GM18861 (cell line): ENCODE data around the gene KRT74.
"Not testable (repeated sequence)": the region's sequence is repeated elsewhere in the genome, so short reads cannot be mapped to it uniquely, and the experiment has no call there.

Experiments used
- ATAC-seq: cut with Tn5 transposase; IDR thresholded peaks from one replicate; pipeline ENCODE4 v1.9.1; 2021; ENCODE audit not compliant: unreplicated experiment

KRT74 gene

DNA sequence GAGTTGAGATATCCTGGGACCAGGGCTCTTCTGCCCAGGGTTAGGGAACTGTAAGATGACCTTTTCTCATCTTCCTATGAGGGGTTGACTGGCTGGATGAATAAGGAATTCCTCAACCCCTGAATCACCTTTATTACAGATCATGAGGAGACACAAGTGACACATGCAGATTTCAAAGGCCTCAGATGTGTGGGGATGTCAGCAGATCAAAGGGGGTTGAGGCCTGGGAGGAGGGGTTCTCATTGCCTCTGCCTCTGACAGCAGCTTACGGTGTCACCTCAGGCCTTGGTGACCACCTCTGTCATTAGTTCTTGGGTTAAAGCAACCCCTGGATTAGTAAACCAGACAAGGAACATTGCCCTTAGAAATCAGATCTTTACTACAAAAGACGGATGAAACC, 29.7 kb upstream of the KRT74 start:
- ATAC-seq = no peak

DNA sequence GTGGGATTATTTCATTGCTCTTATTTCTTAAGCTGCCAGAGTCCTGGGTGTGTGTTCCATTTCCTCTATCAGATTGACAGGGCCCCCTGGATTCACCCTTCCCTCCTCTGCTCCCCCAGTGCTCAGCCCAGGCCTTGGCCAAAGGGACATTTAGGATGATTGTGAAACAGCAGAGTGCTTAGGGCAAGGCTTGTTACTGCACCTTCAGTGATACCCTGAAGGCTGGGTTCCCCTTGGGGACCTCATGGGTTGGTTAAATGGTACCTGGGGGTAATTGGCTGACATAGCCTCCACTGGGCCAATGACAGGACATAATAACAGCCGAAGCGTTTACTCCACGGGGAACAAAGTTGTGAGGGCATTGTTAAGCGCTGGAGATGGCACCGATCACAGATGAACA, 28.9 kb upstream of the KRT74 start:
- no peak for ATAC-seq

DNA sequence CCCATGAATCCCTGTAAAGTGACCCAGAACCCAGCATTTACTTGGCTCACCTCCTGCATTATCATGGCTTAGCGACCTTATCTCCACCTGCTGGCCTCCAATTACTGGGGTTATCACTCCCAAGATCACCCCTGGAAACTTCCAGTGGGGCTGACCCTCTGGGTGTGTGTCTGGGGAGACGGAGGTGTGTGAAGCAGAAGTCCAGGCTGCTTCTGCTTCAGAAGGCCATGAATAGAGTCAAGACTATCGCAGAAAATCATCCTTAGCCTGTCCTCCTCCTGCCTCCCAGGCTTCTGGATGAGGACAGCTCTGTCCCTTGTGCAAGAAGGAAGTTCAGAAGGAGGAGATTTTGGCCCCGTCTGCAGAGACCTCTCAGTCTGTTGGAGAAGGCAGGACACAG, 28.0 kb upstream of the KRT74 start:
- no peak for ATAC-seq

DNA sequence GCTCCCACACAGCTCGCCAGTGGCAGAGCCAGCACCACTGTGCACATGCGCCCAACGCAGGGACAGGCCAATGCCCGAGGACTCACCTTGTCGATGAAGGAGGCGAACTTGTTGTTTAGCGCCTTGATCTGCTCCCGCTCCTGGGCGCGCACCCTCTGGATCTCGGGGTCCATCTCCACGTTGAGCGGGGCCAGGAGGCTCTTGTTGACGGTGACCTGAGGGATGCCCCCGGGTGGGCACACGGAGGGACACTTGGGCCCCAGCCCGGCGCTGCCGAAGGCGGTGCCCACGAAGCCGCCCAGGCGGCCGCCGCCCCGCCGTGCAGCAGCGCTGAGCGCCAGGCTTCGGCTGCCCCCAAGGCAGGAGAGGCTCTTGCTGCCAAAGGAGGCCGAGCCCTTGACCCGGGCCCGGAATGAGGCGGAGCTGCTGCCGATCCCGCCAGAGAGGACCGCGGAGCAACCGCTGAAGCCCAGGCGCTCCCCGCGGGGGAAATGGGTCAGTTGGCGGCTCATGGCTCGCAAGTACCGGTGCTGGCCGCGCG, 27.4 kb upstream of the KRT74 start, which contains the start of gene KRT72:
Gene KRT72, minus strand, starts transcription at position 523 of the 541 bp plus-strand sequence. Its CDS starts 11 bp downstream, at position 512.
- ATAC-seq = no peak

DNA sequence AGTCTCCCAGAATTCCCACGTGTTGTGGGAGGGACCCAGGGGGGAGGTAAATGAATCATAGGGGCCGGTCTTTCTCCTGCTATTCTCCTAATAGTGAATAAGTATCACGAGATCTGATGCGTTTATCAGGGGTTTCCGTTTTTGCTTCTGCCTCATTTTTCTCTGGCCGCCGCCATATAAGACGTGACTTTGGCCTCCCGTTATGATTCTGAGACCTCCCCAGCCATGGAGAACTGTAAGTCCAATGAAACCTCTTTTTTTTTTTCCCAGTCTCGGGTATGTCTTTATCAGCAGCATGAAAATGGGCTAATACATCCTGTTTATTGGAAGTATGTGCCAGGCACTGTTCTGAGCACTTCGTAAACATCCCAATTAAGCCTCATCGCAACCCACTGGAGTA, 26.8 kb upstream of the KRT74 start:
- no peak for ATAC-seq

DNA sequence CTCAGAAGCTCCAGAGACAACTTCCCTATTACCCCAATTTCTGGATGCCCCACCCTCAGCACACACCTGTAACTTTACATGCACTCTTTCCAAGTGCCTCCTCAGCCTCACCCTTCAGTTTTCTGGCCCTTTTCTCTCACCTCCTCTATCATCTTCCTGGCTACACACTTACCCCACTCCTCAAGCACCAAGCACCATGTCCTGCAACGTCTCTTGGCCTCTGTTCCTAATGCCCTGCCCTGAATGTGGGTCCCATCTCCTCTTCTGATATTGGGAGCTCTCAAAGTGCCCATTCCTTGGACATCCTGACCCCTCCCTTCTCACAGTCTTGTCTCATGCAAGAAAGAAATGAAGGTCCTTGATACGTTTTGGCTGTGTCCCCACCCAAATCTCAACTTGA, 26.4 kb upstream of the KRT74 start:
- no peak for ATAC-seq

DNA sequence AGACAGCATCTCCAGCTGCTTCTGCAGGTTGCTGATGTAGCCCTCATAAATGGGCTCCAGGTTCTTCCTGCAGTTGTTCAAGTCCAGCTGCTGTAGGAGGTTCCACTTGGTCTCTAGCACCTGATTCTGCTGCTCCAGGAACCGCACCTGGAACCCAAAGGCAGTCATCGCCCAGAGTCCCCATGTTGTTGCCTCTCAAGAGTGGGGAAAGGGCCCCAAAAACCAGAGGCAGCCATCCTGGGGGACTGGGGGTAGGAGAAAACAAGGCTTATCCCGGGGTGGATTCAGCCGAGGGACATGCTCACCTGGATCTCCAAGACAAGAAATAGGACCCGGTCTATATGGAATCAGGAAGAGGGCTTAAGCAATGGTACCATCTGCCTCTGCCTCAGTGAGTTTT, 25.3 kb upstream of the KRT74 start:
- no peak for ATAC-seq

DNA sequence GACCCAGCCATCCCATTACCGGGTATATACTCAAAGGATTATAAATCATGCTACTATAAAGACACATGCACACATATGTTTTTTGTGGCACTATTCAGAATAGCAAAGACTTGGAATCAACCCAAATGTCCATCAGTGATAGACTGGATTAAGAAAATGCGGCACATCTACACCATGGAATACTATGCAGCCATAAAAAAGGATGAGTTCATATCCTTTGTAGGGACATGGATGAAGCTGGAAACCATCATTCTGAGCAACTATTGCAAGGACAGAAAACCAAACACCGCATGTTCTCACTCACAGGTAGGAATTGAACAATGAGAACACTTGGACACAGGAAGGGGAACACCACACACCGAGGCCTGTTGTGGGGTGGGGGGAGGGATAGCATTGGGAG, 20.6 kb upstream of the KRT74 start:
- not testable (repeated sequence) for ATAC-seq

DNA sequence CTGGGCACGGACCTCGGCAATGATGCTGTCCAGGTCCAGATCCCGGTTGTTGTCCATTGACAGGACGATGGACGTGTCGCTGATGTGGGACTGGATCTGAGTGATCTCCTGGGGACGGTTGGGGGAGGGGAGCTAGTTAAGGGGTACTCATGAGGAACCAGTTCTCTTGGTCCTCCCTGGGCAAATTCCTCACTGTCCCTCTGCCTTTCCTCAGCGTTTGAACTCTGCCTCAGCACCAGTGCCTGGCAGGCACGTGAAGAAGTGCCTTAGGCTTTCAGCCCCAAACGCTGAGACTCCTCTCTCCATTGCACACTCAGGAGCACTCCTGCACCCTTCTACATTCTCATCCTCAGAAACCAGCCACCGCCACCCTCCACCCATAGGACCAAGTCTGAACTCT, 17.9 kb upstream of the KRT74 start:
- no peak for ATAC-seq

DNA sequence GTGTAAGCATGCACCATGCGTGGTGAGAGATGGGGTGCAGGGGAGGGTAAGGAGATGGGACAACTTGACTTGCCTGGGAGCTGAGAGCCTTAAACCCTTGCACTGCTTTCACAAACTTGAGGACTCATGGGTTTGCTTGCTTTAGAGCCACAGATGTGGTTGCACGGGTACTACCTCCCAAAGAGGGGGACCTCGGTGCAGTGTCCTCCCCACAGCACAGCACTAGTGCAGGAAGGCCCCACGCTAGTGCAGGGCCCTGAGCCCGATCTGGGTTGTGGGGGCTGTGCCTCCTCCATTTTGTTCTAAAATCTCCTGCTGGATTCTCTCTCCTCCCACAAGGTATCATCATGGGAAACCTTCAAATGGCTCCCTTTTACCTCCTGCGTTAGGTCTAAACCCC, 16.4 kb upstream of the KRT74 start:
- no peak for ATAC-seq

DNA sequence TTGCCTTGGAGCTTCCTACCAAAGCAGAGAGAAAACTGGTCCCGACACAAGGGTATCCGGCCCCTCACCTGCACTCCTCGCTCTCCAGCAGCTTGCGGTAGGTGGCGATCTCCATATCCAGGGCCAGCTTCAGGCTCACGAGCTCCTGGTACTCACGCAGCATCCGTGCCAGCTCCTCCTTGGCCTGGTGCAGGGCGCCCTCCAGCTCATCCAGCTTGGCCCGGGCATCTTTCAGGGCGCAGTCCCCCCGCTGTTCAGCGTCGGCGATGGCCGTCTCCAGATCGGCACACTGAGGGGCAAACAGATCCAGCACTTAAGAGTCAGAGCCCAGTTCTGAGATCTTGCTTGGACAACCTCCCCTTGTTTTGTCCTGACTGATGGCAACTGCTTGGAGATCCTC, 13.9 kb upstream of the KRT74 start:
- no peak for ATAC-seq

DNA sequence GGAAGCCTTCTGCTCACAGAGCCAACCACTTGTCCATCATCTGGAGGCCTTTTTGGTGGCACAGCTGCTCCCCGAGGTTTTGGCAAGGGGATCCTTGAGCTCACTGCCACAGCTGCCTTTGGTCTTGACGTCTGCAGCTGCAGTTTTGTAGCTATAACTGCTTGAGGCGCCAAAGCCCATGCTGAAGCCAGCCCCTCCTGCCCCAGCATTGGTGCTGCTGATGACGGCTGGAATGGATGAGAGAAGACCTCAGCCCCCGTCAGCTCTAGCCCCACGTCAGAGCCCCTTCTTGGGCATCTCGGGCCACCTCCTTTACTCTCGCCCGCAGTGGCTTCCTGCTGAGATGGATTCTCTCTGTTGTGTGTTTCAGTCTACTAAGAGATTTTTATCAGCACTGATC, 12.3 kb upstream of the KRT74 start:
- ATAC-seq = no peak

DNA sequence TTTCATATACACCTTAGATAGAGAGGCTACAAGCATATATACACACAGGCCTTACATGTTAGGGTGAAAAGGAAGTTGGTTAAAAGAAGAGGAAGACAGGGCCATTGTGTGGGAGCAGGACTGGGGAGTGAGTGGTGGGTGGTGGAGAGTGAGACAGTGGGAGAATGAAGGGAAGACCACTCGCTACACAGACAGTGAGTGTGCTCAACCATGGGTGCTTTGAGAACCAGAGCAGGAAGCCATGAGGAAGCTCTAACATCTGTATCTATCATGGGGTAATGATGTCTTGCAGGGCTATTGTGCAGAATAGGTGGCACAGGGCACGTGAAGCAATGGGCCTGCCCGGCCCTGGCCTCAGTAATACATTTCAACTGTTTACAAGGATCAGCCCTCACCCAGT, 11.4 kb upstream of the KRT74 start:
- no peak for ATAC-seq

DNA sequence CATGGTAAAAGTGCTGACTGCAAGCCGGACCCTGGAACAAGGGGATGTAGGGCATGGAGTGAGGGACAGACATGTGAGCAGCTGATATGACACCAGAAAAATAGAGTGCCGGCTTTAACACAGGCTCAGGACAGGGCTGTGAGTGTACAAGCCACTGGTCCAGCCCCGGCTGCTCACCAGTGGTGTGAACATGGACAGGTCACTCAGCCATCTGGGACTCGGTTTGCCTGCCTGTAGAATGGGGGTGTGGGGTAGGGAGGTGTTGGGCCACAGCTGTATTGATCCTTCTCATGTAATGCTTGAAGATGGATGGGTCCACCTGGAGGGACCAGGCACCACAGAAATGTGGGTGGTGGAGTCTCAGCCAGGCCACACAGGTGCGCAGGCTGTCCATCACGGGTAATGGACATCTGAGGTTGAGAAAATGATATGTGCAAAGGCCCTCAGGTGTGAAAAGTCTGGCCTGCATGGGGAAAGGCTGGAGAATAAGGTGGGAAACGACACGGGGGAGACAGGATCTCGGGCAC, 10.6 kb upstream of the KRT74 start:
- ATAC-seq = no peak

DNA sequence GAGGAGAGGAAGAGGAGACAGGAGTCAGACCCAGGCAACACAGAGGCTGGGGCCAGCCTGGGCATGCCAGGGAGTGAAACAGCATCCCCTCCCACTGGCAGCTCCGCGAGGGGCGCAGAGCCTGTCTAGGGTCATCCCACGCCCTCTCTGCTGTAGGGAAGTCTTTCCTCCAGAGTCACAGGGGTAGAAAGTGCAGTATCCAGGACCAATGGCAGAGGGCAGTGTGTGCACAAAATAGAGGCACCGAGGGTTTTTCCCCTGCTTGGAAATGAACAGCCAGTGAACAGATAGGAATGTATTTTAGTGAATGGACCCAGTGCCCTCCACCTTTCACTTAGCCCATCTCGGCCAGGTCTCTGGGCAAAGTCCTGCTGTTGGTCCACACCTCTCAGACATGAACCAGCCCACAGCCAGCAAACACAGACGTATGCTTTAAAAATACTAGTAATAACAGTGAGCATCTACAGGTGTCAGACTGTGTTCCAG, 9.4 kb upstream of the KRT74 start:
- no peak for ATAC-seq

DNA sequence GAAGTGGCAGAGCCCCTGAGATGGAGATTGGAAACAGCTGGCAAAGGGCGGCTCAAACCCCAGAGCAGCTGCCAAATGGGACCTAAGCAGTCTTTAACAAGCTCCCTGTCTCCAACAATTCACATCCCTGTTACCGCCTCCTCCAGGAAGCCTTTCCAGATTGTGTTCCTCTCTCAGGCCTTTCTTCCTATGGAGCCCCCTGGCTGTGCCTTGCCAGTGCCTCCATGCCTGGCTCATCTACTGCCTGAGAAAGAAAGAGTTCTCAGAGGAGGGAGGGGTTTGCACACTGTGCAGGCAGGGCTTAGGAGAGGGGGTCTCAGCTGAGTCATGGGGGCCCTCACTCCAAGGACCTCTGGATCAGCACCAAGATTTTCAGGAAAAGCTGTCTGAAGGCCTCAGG, 8.8 kb upstream of the KRT74 start:
- ATAC-seq = no peak

DNA sequence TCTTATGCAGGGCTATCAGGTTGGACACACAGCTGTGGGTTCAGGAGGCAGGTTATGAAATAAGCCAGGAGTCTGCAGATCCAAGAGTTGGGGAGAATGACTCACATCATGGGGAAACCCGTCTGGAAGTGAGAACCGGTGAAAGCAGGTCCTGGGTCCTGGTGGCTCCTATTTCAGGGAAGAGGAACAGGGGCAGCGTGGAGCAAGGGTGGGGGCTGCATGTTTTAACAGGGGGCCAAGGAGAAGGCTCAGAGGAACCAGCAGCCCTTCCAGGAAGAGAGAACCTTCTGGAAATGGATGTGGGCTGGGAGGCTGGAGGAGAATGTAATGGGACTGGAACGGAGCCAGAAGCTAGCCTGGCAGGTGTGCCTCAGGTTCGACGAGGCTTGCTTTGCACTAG, 7.8 kb upstream of the KRT74 start:
- no peak for ATAC-seq

DNA sequence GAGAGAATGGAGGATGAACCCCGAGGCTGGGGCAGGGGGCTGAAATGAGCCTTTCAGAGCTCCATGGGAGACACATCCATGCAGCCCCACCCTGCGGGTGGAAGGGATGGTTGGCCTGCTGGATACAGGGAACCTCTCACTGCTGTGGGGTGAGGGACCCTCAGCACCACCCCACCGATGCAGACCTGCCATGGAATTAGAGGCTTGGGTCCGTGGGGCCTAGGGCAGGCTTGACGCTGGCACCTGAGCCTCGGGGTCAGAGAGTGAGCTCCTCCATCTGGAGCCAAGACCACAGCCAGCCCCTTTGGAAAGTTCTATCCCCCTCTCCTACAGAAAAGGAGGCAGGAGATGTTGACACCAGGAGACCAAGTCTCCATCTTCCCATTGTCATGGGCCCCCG, 7.4 kb upstream of the KRT74 start:
- ATAC-seq = no peak

DNA sequence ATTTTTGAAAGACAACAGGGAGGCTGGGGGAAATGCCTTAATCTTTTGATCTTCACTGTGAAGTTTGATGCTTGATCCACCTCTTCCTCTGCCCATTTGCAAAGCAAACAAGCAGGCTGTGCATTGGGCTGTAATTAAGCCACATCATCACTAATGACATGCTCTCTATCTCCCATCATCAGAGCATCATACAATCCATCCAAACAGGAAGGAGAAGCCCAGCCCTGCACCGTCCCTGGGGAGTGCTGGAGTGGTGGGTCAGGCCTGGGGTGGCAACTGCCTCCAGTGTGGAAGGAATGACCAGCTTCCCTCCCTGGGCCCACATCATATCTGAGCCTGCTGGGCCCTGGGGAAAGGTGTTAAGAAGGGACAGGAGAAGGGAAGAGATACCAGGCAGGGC, 6.9 kb upstream of the KRT74 start:
- no peak for ATAC-seq

DNA sequence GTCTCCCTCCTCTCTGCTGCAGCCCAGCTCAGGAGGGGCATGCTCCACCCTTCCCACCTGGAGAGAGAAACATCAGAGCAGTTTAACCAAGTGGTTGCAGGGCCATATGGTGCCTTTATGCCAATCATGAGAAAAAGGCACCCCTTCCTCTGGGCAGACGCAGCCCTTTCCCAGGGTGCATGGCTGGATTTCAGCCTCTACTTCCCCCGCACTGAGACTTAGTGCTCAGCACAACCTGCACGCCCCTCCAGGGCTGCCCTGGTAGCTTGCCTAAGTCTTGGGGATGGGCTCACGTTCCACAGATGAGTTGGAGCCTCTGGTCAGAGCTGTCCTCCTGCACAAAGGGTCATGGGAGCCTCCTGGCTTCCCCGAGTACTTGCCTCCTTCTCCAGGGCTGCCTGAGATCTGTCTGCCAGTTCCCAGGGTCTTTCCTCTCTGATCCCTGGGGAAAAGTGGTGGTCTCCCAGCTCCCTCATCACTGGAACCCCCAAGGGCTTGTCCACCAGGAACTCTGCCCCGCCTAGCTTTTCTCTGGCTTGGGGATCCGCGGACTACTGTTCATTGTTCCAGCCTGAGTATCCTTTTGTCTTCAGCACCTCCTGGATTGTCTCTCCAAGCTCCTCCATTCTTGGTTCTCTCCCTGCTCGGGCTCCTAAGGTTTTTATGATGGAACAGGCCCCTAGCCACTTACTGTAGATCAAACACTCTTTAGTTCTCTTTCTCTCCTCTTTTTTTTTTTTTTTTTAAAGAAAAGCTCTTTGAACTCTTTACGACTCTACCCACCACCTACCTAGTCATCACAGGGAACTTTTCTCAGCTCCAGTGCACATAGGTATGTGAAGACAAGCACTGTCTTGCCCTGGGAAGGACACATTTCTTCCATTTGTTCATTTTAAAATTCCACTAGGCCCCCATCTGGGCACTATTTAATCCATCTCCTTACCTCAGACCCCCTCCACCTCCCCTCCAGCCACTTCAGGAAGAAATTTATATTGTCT, 6.1 kb upstream of the KRT74 start:
- ATAC-seq = no peak

DNA sequence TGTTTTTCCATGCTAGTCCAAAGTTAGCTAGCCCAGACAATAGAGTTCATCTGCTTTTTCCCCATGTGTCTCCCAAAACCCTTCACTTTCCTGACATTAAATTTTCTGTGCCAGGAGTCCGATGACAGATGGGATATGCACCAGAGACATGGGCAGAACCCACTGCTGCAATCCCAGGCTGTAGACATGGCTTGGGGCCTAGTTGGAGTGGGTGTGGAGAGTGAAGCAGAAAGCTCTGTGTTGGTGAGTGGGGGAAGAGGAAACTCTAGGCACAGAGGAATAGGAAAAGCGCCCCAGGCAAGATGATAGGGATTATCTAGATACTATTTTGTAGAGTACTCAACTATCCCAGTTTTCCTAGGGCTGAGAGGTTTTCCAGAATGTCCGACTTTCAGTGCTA, 4.8 kb upstream of the KRT74 start:
- ATAC-seq = no peak

DNA sequence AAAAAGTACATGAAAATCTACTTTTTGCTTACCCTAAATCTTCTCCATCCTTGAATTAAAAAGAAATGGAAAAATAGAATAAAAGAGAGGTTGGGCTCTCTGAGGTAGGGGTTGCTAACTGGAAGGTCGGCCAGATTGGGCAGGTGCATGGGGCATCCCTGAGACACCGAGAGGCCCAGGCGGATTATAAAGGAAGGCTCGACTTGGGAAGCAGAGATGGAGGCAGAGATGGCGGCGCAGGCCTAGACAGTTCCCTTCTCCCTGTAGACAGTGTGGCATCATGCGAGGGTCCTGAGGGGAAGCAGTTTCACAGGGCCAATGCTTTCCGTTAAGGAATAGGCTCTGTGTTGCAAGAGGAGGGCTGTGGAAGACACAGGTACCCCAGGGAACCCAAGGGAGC, 3.7 kb upstream of the KRT74 start:
- ATAC-seq = no peak
